ENCODE results near the gene APLN. TPM values are rescaled to one million over a fixed set of nuclear protein-coding genes. Genes with fewer than 3 reads are reported as not detected.

Gene APLN
- total and polyA plus RNA-seq, 7 experiments from 2014 or later = 0.10 TPM; not detected in 6

- no peak for ATAC-seq
- H3K27me3 Mint-ChIP-seq = peaks cover 0 to 7% (median 0%) of the 10 kb centered on the region in 5 donors
- no peak overlapping the region for H3K4me3 Mint-ChIP-seq
- H3K27ac Mint-ChIP-seq = no peak overlapping the region
- CTCF ChIA-PET = no interaction called here
- H3K36me3 Mint-ChIP-seq = no peaks in the 10 kb centered on the region
- Histone ChIP-seq H3K9me3 (ENCODE audit: control insufficient read depth in 2 of 3, low read length in 3 of 3) (no peaks in the 10 kb centered on the region), H3K27ac (ENCODE audit: low read depth, low read length) (no peak overlapping the region), H3K4me1 (ENCODE audit: control insufficient read depth in 2 of 2, insufficient read depth in 2 of 2, low read length in 2 of 2) (no peaks in the 10 kb centered on the region), H3K4me3 (ENCODE audit: low read length) (no peak overlapping the region), H3K36me3 (ENCODE audit: control insufficient read depth in 2 of 3, insufficient read depth in 3 of 3, low read length in 3 of 3) (no peaks in the 10 kb centered on the region), H3K27me3 (ENCODE audit: control insufficient read depth in 2 of 2, insufficient read depth in 2 of 2, low read length in 2 of 2) (no peaks in the 10 kb centered on the region)
- POLR2A ChIA-PET = no interaction called here
- no peaks in the 10 kb centered on the region for H3K9me3 Mint-ChIP-seq
- intact Hi-C loops (cut with micrococcal nuclease) = no loop called here
- no peak for DNase-seq
- H3K4me1 Mint-ChIP-seq = no peaks in the 10 kb centered on the region
Measured at GRCh38 chrX:129646566-129647417, 8.0 kb downstream of the APLN start.

DNA sequence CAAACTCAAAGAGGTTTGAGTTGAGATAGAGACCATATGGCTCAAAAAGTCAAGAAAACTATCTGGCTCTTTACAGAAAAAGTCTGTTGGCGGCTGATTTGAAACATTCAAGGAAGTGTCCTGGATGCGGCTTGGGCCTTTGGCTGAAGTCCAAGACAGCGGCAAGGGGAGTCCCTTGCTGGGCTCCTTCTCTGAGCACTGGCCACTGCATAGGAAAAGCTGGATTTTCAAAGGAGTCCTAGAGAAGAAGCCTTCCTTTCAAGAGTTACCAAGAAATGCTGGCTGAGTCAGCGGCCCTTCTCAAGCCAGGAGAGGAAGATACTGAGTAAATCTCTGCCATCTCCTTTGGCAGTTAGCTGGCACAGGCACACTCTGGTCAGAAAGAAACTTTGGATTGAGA is 12.1 kb downstream of the APLN start:
- no peaks in the 10 kb centered on the region for H3K36me3 Mint-ChIP-seq
- no peaks in the 10 kb centered on the region for H3K27me3 ChIP-seq (ENCODE audit: control insufficient read depth in 2 of 2, insufficient read depth in 2 of 2, low read length in 2 of 2)
- ATAC-seq = no peak
- H3K4me3 ChIP-seq (ENCODE audit: low read length) = no peak overlapping the region
- no peaks in the 10 kb centered on the region for H3K36me3 ChIP-seq (ENCODE audit: control insufficient read depth in 2 of 3, insufficient read depth in 3 of 3, low read length in 3 of 3)
- peaks cover 0 to 5% (median 0%) of the 10 kb centered on the region in 7 donors for H3K4me1 Mint-ChIP-seq
- peaks cover 0 to 1% (median 0%) of the 10 kb centered on the region in 11 donors for H3K9me3 Mint-ChIP-seq
- intact Hi-C loops (cut with micrococcal nuclease) = no loop called here
- no peak for DNase-seq
- H3K9me3 ChIP-seq (ENCODE audit: control insufficient read depth in 2 of 3, low read length in 3 of 3) = no peaks in the 10 kb centered on the region
- H3K27me3 Mint-ChIP-seq = peaks cover 0 to 3% (median 0%) of the 10 kb centered on the region in 5 donors
- no peak overlapping the region for H3K27ac Mint-ChIP-seq
- H3K4me3 Mint-ChIP-seq = no peak overlapping the region
- CTCF ChIA-PET = no interaction called here
- H3K27ac ChIP-seq (ENCODE audit: low read depth, low read length) = no peak overlapping the region
- POLR2A ChIA-PET = no interaction called here
- peaks cover 0 to 2% of the 10 kb centered on the region in 2 donors for H3K4me1 ChIP-seq (ENCODE audit: control insufficient read depth in 2 of 2, insufficient read depth in 2 of 2, low read length in 2 of 2)

DNA sequence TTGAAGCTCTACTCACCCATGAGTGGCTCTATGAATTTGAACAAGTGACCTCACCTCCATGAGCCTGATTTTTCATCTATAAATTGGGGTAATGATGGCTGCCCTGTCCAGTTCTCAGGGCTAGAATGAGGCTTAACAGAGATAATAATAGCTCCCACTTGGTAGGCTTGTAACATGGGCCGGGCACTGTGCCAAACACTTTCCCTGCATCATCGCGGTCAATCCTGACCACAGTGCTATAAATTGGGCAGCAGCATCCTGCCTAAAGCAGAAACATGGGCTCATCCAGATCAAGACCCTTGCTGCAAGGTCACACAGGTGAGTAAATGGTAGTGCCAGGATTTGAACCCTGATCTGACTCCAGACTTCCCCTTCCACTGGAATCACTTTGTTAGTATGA is 12.8 kb downstream of the APLN start:
- no peak overlapping the region for H3K4me3 ChIP-seq (ENCODE audit: low read length)
- H3K27me3 Mint-ChIP-seq = peaks cover 0 to 3% (median 0%) of the 10 kb centered on the region in 5 donors
- no peaks in the 10 kb centered on the region for H3K36me3 Mint-ChIP-seq
- H3K4me1 Mint-ChIP-seq = peaks cover 0 to 10% (median 0%) of the 10 kb centered on the region in 7 donors
- H3K9me3 Mint-ChIP-seq = peaks cover 0 to 1% (median 0%) of the 10 kb centered on the region in 11 donors
- no peaks in the 10 kb centered on the region for H3K9me3 ChIP-seq (ENCODE audit: control insufficient read depth in 2 of 3, low read length in 3 of 3)
- peaks cover 0 to 4% of the 10 kb centered on the region in 2 donors for H3K4me1 ChIP-seq (ENCODE audit: control insufficient read depth in 2 of 2, insufficient read depth in 2 of 2, low read length in 2 of 2)
- intact Hi-C loops (cut with micrococcal nuclease) = no loop called here
- ATAC-seq (no peak), DNase-seq (no peak)
- H3K27ac ChIP-seq (ENCODE audit: low read depth, low read length) = no peak overlapping the region
- CTCF ChIA-PET = interaction anchor here (2.8 kb wide), 1 partner anchor 182 kb away, joined by 9 read pairs; no protein-coding TSS in a partner anchor
- H3K36me3 ChIP-seq (ENCODE audit: control insufficient read depth in 2 of 3, insufficient read depth in 3 of 3, low read length in 3 of 3) = no peaks in the 10 kb centered on the region
- no peak overlapping the region for H3K4me3 Mint-ChIP-seq
- H3K27me3 ChIP-seq (ENCODE audit: control insufficient read depth in 2 of 2, insufficient read depth in 2 of 2, low read length in 2 of 2) = no peaks in the 10 kb centered on the region
- no peak overlapping the region for H3K27ac Mint-ChIP-seq
- POLR2A ChIA-PET = no interaction called here

DNA sequence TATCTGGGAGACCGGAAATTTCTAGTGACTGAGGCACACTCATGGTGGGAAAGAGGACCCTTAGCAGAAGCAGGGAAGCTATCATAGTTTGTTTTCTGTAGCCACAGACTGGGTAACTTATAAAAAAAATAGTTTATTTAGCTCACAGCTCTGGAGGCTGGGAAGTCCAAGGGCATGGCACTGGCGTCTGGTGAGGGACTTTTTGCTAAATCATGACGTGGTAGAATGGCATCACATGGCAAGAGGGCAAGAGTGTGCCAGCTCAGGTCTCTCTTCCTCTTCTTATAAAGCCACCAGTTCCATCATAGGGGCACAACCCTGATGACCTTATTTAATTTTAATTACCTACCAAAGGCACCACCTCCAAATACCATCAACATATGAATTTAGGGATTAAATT is 13.3 kb downstream of the APLN start:
- Histone ChIP-seq H3K9me3 (ENCODE audit: control insufficient read depth in 2 of 3, low read length in 3 of 3) (no peaks in the 10 kb centered on the region), H3K36me3 (ENCODE audit: control insufficient read depth in 2 of 3, insufficient read depth in 3 of 3, low read length in 3 of 3) (no peaks in the 10 kb centered on the region), H3K27me3 (ENCODE audit: control insufficient read depth in 2 of 2, insufficient read depth in 2 of 2, low read length in 2 of 2) (no peaks in the 10 kb centered on the region), H3K27ac (ENCODE audit: low read depth, low read length) (no peak overlapping the region), H3K4me3 (ENCODE audit: low read length) (no peak overlapping the region), H3K4me1 (ENCODE audit: control insufficient read depth in 2 of 2, insufficient read depth in 2 of 2, low read length in 2 of 2) (peaks cover 0 to 4% of the 10 kb centered on the region in 2 donors)
- Mint-ChIP-seq H3K27me3 (peaks cover 0 to 3% (median 0%) of the 10 kb centered on the region in 5 donors), H3K4me1 (peaks cover 0 to 10% (median 0%) of the 10 kb centered on the region in 7 donors), H3K4me3 (no peak overlapping the region), H3K27ac (no peak overlapping the region), H3K9me3 (peaks cover 0 to 1% (median 0%) of the 10 kb centered on the region in 11 donors), H3K36me3 (no peaks in the 10 kb centered on the region)
- POLR2A ChIA-PET = no interaction called here
- CTCF ChIA-PET = interaction anchor here (2.8 kb wide), 1 partner anchor 182 kb away, joined by 9 read pairs; no protein-coding TSS in a partner anchor
- no peak for DNase-seq
- no peak for ATAC-seq
- intact Hi-C loops (cut with micrococcal nuclease) = no loop called here

- H3K27me3 ChIP-seq (ENCODE audit: control insufficient read depth in 2 of 2, insufficient read depth in 2 of 2, low read length in 2 of 2) = no peaks in the 10 kb centered on the region
- H3K4me3 ChIP-seq (ENCODE audit: low read length) = no peak overlapping the region
- Mint-ChIP-seq H3K4me3 (no peak overlapping the region), H3K27ac (no peak overlapping the region), H3K36me3 (no peaks in the 10 kb centered on the region), H3K27me3 (peaks cover 0 to 3% (median 0%) of the 10 kb centered on the region in 5 donors), H3K4me1 (peaks cover 0 to 10% (median 0%) of the 10 kb centered on the region in 7 donors), H3K9me3 (peaks cover 0 to 1% (median 0%) of the 10 kb centered on the region in 11 donors)
- H3K9me3 ChIP-seq (ENCODE audit: control insufficient read depth in 2 of 3, low read length in 3 of 3) = no peaks in the 10 kb centered on the region
- H3K27ac ChIP-seq (ENCODE audit: low read depth, low read length) = no peak overlapping the region
- no peaks in the 10 kb centered on the region for H3K36me3 ChIP-seq (ENCODE audit: control insufficient read depth in 2 of 3, insufficient read depth in 3 of 3, low read length in 3 of 3)
- DNase-seq (no peak), ATAC-seq (no peak)
- intact Hi-C loops (cut with micrococcal nuclease) = no loop called here
- H3K4me1 ChIP-seq (ENCODE audit: control insufficient read depth in 2 of 2, insufficient read depth in 2 of 2, low read length in 2 of 2) = peaks cover 0 to 4% of the 10 kb centered on the region in 2 donors
- ChIA-PET CTCF (interaction anchor here (1.1 to 2.8 kb wide), 2 partner anchors 82 to 183 kb away, joined by 3 to 9 read pairs; no protein-coding TSS in a partner anchor), POLR2A (no interaction called here)
Measured at GRCh38 chrX:129640737-129641136, 14.0 kb downstream of the APLN start.

GRCh38 chrX:129638917-129639316 is 15.8 kb downstream of the APLN start:
- no peak overlapping the region for H3K27ac ChIP-seq (ENCODE audit: low read depth, low read length)
- H3K27me3 ChIP-seq (ENCODE audit: control insufficient read depth in 2 of 2, insufficient read depth in 2 of 2, low read length in 2 of 2) = no peaks in the 10 kb centered on the region
- no peaks in the 10 kb centered on the region for H3K36me3 ChIP-seq (ENCODE audit: control insufficient read depth in 2 of 3, insufficient read depth in 3 of 3, low read length in 3 of 3)
- no peak overlapping the region for H3K4me3 ChIP-seq (ENCODE audit: low read length)
- DNase-seq (no peak), ATAC-seq (no peak)
- ChIA-PET CTCF (interaction anchor here (1.0 kb wide), 1 partner anchor 267 kb away, joined by 3 read pairs; no protein-coding TSS in a partner anchor), POLR2A (no interaction called here)
- Mint-ChIP-seq H3K27me3 (no peaks in the 10 kb centered on the region), H3K9me3 (peaks cover 0 to 1% (median 0%) of the 10 kb centered on the region in 11 donors), H3K4me3 (no peak overlapping the region), H3K27ac (no peak overlapping the region), H3K4me1 (peaks cover 0 to 10% (median 0%) of the 10 kb centered on the region in 7 donors), H3K36me3 (no peaks in the 10 kb centered on the region)
- no peaks in the 10 kb centered on the region for H3K9me3 ChIP-seq (ENCODE audit: control insufficient read depth in 2 of 3, low read length in 3 of 3)
- intact Hi-C loops (cut with micrococcal nuclease) = loop anchor here (5.0 kb wide), 3 partner anchors 88 to 268 kb away; partner anchors contain the start of gene UTP14A (in 1 of the 2)
- peaks cover 0 to 4% of the 10 kb centered on the region in 2 donors for H3K4me1 ChIP-seq (ENCODE audit: control insufficient read depth in 2 of 2, insufficient read depth in 2 of 2, low read length in 2 of 2)

Data from naive thymus-derived CD4-positive, alpha-beta T cell (primary cell).